NT2/D1 (cell line): ENCODE data around the gene P2RY11.

Experiments used
- SUZ12 ChIP-seq: IDR thresholded peaks from 2 replicates; pipeline ENCODE4 v1.6.1; 2011; ENCODE audit not compliant: insufficient read length, insufficient read depth; ENCODE audit errors: extremely low read depth
- YY1 ChIP-seq: IDR thresholded peaks from 2 replicates; pipeline ENCODE4 v1.6.1; 2011; ENCODE audit not compliant: insufficient read length, insufficient read depth

DNA sequence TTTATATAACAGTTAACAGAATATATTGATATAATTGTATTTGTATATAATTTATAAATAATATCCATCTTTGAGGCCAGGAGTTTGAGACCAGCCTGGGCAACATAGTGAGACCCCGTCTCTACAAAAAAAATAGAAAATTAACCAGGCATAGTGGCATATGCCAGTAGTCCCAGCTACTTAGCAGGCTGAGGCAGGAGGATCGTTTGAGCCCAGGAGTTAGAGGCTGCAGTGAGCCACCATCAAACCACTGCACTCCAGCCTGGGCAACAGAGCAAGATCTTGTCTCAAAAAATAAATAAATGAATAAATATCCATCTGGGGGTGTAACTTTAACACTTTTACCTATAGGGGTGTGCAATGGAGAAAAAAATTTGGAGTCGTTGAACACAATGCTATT, 26.7 kb upstream of the P2RY11 start:
- TF ChIP-seq SUZ12 (no peak), YY1 (no peak)
